GM18907 (cell line): ENCODE measurements around the gene ATP5MK.
"Not testable (repeated sequence)": the region's sequence is repeated elsewhere in the genome, so short reads cannot be mapped to it uniquely, and the experiment has no call there.

Experiments
- ATAC-seq: cut with Tn5 transposase; IDR thresholded peaks from one replicate; pipeline ENCODE4 v1.9.1; 2021; ENCODE audit warnings: mild to moderate bottlenecking, moderate library complexity; ENCODE audit not compliant: unreplicated experiment

The ATP5MK gene

DNA sequence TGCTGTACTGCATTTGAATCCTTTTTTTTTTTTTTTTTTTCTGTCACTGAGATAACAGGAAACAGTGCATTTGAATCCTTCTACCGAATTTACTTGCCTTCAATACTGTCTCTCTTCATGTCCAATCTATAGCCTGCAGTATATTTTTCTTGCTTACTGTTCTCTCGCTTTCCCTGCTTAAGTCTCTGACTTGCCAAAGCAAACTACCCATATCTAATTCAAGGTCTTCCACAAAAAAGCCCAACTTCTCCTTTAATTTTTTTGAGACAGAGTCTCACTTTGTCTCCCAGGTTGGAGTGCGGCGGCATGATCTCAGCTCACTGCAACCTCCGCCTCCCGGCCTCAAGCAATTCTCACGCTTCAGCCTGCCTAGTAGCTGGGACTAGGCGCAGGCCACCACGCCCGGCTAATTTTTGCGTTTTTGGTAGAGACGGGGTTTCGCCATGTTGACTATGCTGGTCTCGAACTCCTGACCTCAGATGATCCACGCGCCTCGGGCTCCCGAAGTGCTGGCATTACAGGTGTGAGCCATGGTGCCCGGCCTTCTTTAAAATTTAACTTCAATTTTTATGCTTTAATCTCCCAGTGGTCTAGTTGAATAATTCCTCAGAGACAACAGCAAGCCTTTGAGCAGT lies 1.0 kb upstream of the ATP5MK start:
- no peak for ATAC-seq

DNA sequence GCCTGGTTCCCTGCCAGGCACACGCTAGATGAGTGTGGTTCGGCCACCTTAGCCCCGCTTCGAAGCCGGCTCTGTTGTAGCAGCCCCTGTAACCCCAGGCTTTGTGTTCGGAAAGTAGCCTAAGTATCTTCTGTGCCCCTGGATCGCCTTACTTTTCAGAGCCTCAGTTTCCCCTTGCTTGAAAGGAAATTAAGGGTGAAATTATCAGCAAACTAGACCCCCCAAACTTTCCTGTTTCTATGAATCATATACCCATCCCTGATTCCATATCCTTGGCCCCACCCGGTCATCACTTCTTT lies 463 bp upstream of the ATP5MK start:
- ATAC-seq: no peak

DNA sequence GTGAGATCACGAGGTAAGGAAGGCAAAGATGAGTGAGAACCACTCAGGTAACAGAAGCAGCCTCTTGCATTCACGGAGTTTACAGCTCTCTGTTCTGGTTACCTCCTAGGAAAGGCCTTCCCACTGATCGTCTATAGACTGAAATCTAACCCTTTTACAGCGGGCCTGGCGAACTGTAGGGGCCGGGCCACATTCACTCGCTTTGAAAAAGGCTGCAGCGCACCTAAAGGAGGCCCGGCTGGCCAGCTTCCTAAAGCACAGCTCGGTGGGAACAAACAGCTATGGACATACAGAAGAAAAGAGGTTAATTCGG lies 565 bp downstream of the ATP5MK start:
- ATAC-seq: peak; percentile 1

DNA sequence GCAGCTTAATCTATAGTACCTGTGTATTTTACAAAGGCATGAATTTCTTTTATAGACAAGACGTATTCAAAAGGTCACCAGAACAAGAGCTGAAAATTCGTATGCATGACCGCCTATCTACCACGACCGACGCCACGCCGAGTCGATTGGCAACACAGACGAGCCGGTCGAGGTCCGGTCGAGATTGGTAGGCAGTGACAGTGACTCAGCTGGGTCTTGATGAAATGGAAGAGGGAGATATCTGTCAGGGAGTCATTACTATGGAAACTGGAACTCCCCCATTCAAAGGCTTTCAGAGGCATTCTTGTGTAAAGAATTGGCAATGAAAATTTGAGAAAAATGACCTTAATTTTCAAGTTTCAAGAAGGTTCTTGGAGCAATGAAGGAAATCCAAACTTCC lies 2.1 kb downstream of the ATP5MK start:
- ATAC-seq: no peak

DNA sequence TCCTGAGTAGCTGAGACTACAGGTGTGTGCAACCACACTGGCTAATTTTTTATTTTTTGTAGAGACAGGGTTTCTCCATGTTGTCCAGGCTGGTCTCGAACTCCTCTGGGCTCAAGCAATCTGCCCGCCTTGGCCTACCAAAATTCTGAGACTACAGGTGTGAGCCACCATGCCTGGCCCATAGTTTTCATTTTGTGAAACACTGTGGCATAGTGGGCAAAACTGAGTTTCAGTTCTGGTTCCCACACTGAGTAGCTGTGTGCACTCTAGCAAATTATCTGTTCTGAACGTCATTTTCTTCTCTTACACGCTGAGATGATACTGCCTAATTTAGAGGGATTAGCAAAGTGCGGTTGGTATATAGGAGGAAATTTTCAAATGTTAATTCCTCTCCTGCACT lies 13.5 kb downstream of the ATP5MK start:
- peak; percentile 56 for ATAC-seq

DNA sequence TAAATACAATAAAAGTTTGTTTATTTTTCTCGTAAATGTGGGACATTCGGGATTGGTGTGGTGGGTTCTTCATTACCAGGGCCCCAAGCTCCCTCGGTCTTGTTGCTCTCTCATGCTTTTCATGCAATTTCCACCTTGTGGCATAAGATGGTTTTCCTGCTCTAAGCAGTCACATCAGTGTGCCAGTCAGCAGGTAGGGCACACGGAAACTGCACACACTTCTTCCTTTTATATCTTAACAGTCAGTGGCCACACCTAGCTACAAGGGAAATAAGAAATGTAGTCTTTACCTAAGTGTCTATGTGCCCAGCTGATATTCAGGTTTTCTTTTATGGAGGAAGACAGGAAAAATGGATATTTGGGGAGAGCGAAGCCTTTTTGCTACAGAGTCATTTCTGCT lies 22.0 kb downstream of the ATP5MK start:
- ATAC-seq: no peak

DNA sequence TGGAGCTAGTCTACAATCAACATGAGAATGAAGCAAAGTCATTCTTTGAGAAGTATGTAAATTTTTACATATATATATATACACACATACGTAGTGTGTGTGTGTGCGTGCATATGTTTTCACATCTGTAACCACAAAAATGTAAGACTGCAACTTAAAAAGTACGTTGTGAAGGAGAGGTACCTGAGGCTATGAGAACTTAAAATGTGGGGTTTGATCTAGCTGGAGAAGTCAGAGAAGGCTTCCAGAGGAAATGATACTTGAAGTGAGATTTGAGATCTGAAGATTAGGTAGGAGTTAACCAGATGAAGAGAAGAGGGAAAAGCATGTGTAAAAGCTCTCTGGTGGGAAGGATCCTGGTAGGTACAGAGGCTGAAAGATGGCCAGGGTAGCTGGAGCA lies 22.7 kb downstream of the ATP5MK start:
- ATAC-seq: no peak

DNA sequence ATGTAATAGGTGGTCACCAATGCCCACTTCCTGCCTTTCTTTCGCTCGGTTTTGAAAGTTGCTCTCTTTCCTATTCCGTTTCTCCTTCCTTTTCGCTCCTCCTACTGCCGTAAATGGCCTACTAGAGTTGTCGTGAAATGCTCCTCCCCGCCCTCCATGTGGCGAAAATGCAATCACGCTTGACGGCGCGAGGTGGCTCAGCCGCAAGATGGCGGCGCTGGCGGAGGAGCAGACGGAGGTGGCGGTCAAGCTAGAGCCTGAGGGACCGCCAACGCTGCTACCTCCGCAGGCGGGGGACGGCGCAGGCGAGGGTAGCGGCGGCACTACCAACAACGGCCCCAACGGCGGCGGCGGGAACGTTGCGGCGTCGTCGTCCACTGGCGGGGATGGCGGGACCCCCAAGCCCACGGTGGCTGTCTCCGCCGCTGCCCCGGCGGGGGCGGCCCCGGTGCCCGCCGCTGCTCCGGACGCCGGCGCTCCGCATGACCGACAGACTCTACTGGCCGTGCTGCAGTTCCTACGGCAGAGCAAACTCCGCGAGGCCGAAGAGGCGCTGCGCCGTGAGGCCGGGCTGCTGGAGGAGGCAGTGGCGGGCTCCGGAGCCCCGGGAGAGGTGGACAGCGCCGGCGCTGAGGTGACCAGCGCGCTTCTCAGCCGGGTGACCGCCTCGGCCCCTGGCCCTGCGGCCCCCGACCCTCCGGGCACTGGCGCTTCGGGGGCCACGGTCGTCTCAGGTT lies 28.3 kb downstream of the ATP5MK start, which contains the start of gene TAF5:
TAF5 (plus strand) TSS at position 195 of the 737 bp plus-strand sequence; CDS start at position 209, 14 bp downstream.
- peak; percentile 75 for ATAC-seq

DNA sequence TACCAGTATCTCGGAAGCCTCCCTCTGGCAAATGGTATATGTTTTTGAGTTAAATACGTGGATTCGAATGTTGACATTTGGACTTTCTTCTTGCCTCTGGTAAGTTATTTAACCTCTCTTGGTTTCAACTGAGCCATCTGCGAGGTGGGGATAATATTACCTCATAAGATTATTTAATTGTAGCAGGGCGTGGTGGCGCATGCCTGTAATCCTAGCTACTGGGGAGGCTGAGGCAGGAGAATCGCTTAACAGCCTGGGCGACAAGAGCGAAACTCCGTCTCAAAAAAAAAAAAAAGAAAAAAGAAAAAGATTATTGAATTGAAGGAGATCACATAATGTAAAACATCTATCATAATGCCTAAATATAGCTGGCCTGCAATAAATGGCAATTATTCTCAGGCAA lies 28.9 kb downstream of the ATP5MK start:
- no peak for ATAC-seq

DNA sequence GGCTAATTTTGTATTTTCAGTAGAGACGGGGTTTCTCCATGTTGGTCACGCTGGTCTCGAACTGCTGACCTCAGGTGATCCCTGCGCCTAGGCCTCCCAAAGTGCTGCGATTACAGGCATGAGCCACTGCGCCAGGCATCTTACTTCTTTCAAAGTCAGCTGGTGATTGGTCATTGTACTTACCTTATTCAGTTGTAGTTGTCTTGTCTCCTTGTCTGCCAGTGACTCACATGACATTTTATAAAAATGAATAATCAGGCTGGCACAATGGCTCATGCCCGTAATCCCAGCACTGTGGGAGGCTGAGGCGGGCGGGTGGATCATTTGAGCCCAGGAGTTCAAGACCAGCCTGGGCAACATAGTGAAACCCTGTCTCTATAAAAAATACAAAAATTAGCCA lies 35.5 kb downstream of the ATP5MK start:
- ATAC-seq: not testable (repeated sequence)

DNA sequence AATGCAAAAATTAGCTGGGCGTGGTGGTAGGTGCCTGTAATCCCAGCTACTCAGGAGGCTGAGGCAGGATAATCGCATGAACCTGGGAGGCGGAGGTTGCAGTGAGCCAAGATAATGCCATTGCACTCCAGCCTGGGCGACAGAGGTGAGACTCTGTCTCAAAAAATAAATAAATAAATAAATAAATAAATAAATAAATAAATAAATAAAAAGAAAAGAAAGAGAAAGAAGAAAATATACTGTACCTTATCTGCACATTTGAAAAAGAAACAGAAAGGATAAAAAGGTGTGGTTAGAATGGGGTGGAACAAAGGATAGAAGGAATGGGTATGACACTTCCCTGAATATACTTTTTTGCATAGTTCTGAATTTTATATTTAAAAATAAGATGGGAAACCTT lies 36.8 kb downstream of the ATP5MK start:
- not testable (repeated sequence) for ATAC-seq

DNA sequence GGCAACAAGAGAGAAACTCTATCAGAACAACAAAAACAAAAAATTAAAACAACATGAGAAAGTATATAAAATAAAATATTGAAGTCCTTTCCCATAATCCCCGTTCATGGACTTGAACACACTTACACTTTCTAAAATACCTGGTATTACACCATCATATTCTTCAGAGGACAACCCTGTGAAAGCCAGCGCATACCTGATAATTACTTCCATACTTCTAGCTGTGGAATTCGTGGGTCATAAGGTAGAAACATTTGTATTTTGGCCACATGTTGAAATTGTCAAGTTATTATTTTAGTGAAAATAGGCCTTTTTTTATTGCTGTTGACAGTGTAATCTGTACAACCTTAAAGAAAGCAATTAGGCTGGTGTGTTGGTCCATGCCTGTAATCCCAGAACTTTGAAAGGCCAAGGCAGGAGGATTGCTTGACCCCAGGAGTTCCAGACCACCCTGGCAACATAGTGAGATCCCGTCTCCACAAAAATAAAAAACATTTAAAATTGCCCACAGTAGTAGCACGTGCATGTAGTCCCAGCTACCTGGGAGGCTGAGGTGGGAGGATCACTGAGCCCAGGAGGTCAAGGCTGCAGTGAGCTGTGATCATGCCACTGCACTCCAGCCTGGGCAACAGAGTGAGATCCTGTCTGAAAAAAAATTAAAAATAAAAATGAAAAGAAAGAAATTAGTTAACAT lies 40.2 kb downstream of the ATP5MK start:
- ATAC-seq: no peak

DNA sequence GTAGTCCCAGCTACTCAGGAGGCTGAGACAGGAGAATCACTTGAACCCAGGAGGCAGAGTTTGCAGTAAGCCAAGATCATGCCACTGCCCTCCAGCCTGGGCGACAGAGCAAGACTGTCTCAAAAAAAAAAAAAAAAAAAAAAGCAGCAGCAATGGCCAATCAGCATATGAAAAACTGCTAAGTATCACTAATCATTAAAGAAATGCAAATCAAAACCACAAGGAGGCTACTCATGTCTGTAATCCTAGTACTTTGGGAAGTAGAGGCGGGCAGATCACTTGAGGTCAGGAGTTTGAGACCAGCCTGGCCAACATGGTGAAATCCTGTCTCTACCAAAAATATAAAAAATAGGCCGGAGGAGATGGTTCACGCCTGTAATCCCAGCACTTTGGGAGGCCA lies 41.7 kb downstream of the ATP5MK start:
- ATAC-seq: not testable (repeated sequence)

DNA sequence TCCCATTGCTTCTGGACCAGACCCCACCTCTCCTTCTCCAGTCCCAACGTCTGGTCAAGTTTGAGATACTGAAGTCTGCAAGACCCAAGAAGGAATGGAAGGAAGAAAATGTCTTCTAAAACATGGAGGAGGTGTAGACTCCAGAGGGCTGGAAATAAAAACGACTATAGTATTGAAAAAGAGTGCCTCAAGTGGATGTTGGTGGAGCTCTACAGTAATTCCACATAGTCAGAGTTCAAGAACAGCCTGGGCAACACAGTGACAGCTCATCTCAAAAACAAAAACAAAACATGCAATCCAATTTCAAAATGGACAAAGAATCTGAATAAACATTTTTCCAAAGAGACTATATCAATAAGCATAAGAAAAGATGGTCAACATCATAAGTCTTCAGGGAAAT lies 43.0 kb downstream of the ATP5MK start:
- no peak for ATAC-seq

DNA sequence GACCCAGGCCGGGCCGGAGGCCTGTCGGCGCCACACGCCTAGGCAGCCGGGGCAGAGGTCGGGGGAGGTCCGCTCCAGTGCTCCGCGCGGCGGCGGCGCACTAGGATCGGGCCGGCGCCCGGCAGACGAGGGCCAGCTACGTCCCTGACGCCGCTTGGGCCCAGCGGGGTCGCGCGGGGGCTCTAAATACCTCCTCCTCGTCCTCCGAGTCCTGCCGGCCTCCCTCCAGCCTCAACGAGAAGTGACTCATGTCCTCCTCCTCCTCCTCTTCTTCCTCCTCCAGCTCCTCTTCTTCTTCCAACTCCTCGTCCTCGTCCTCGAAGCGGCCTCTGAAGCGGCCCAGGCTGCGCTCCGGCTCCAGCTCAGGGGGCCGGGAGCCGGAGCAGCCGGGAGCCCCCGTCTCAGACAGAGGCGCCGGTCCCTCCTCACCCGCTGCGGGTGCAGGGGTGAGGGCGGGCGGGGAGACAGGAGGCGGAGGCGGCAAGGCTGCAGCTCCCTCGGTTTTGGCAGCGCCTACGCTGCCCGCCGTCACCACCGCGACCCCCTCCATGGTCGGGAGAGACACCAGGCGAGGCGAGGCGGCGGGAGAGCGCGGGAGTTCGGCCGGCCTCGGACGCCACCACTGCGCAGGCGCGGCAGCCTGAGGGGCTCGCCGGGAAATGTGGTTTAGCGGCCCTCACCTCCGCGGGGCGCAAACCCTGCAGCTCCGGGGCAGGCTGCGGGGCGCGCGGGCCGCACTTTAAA lies 45.6 kb downstream of the ATP5MK start, which contains the start of gene PCGF6:
PCGF6 (minus strand) TSS at position 624 of the 744 bp plus-strand sequence; CDS start at position 550, 74 bp downstream.
- peak; percentile 83 for ATAC-seq

DNA sequence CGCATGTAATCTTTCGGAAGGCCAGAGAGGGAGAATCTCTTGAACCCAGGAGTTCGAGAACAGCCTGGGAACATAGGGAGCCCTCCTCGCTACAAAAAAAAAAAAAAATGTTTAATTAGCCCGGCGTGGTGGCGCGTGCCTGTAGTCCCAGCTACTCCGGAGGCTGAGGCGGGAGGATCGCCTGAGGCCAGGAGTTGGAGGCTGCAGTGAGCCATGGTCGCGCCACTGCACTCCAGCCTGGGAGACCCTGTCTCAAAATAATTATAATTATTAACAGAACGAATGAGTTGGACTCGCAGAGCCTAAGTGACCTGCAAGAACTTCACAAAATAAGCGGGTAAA lies 46.1 kb downstream of the ATP5MK start:
- no peak for ATAC-seq
